Gastrocnemius medialis (tissue), 4 donors: ENCODE data around the gene PSG7.
"Not testable (repeated sequence)": the region's sequence is repeated elsewhere in the genome, so short reads cannot be mapped to it uniquely, and the experiment has no call there.

Source experiments
- CTCF ChIP-seq, 5 experiments: fragments of 450-650 bp in 3 of 5; fragments of 200-600 bp in 2 of 5; sonication (generic) in 2 of 5; IDR thresholded peaks in 4 of 5; conservative IDR thresholded peaks in 1 of 5; 1 replicate in 4 of 5; 2 replicates in 1 of 5; pipeline ENCODE4 v1.5.1; 2016 to 2019; ENCODE audit warnings: antibody characterized with exemption in 5 of 5, mild to moderate bottlenecking in 3 of 5, moderate library complexity in 3 of 5
- POLR2A ChIP-seq, 2 donors: fragments of 450-650 bp; IDR thresholded peaks; one replicate each; pipeline ENCODE4 v1.6.1; 2017; ENCODE audit warnings: antibody characterized with exemption in 2 of 2, mild to moderate bottlenecking in 2 of 2, moderate library complexity in 2 of 2

GRCh38 chr19:42916931-42917330 lies 20.1 kb downstream of the PSG7 start:
- TF ChIP-seq POLR2A (IDR thresholded peaks at IDR 0.05); CTCF (IDR thresholded peaks at IDR 0.05 in 4 of 5, conservative IDR thresholded peaks at IDR 0.05 in 1 of 5): not testable (repeated sequence)
